Adipose tissue (tissue), 3 donors: ENCODE results near the gene SYF2. TPM values are rescaled to one million over a fixed set of nuclear protein-coding genes. Genes with fewer than 3 reads are reported as not detected.
"Not testable (repeated sequence)": the region's sequence is repeated elsewhere in the genome, so short reads cannot be mapped to it uniquely, and the experiment has no call there.

Source experiments
- H3K27ac ChIP-seq: one replicate; pipeline ENCODE4 v1.5.1; 2013; ENCODE audit warnings: low read depth, low read length
- WGBS, 3 donors: extraction: QIAGEN DNeasy Blood & Tissue Kit; methylation state at CpG; one replicate each; pipeline ENCODE4 v1.1.7; 2013; 5-methylcytosine and 5-hydroxymethylcytosine counted together
- polyA plus RNA-seq, 3 donors: library from polyadenylated mRNA; stranded (reverse); fragments of 200-250 nt; gene quantifications; one replicate each; pipeline ENCODE4 v1.2.3, GENCODE V29; 2013
- donor health status: healthy with polysubstance abuse.
- donor health status: Bipolar disorder and iron deficiency.
- donor health status: healthy.

The SYF2 gene
- polyA plus RNA-seq, 3 donors, result 43.3 to 98.3 (median 45.5) TPM

GRCh38 chr1:25247829-25248754 is 15.8 kb upstream of the SYF2 start:
- WGBS, 3 donors, result 18 to 27% (median 23%) methylated on average over 30 of the region's 30 CpGs
- H3K27ac ChIP-seq, result no peak overlapping the region

- H3K27ac ChIP-seq, result peak within 1 kb of the TSS; percentile 94
- WGBS, 3 donors, result 0 to 1% (median 0%) methylated on average over 79 of the region's 79 CpGs
Observed at GRCh38 chr1:25247024-25247828, 14.9 kb upstream of the SYF2 start, which contains the start of gene RSRP1. TSS of gene RSRP1 (minus strand) at chr1:25247454. CDS start at chr1:25246963, 491 bp downstream.

DNA sequence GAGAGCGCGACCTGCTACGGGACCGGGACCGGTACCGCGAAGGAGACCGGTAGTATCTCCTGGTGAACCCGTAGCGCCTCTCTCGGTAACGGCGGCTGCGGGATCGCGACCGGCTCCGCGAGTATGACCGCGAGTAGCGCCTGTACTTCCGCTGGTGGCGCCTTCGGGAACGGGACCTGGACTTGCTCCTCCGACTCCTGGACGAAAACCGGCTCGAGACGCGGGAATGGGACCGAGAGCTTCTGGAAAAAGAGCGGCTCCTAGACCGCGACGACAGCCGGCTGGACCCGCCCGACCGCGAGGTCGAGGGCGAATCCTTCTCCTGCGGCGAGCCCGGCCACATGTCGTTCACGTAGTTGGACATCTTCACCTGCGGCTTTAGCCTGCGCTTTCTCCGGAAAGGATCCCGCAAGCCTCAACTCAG is 14.3 kb upstream of the SYF2 start:
- WGBS, 3 donors, result 0% methylated on average over 53 of the region's 53 CpGs
- peak overlapping the region; percentile 94 for H3K27ac ChIP-seq

- H3K27ac ChIP-seq, result no peak overlapping the region
- WGBS, 3 donors, result 10 to 23% (median 23%) methylated on average over 30 of the region's 30 CpGs
Observed at GRCh38 chr1:25245809-25246599, 13.7 kb upstream of the SYF2 start.

- WGBS, 3 donors, result 53 to 81% (median 74%) methylated on average over 5 of the region's 5 CpGs
- H3K27ac ChIP-seq, result no peak overlapping the region
Observed at GRCh38 chr1:25245393-25245792, 13.1 kb upstream of the SYF2 start.

GRCh38 chr1:25243907-25244306 is 11.6 kb upstream of the SYF2 start:
- 53 to 65% (median 56%) methylated on average over 6 of the region's 6 CpGs for WGBS, 3 donors
- no peak overlapping the region for H3K27ac ChIP-seq

DNA sequence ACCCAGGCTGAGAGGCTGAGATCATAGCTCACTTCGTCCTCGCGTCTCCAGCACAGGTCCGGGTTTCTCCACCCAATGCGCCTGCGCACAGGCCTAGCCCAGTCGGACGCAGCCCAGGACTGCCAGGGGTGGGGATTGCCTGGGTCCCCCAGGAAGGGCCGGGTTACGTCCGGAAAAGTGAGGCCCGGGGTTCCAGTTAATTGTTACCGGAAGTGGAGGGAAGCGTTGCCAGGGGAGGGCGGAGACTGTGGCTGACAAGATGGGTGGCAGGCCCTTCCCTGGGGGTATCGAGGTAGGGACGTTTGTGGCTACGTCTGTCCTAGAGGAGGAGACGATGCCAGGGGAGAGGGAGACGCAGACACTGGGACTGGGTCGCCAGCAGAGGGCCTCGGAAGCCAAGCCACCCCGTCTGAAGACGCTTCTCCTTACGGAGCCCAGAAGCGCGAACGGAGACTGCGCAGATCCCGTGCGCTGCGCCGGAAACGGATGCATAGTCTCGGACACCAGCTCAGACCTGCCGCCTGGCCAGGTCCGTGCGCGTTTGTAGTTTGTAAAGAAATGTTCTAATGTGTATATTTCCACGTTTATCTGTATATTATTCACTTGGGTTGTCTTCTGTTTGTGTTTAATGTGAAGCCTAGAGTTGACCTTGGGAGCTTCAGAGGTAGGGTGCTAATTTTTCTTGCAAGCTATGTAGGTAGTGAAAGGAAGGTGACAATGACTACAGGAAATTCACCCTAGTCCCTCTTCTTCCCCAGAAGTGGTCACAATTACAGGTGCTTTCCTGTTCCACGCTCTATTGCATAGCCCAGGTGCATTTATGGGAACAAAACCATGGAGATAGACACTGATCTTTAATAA is 7.6 kb upstream of the SYF2 start:
- 1% methylated on average over 40 to 41 of the region's 41 CpGs for WGBS, 3 donors
- H3K27ac ChIP-seq, result peak overlapping the region; percentile 57

DNA sequence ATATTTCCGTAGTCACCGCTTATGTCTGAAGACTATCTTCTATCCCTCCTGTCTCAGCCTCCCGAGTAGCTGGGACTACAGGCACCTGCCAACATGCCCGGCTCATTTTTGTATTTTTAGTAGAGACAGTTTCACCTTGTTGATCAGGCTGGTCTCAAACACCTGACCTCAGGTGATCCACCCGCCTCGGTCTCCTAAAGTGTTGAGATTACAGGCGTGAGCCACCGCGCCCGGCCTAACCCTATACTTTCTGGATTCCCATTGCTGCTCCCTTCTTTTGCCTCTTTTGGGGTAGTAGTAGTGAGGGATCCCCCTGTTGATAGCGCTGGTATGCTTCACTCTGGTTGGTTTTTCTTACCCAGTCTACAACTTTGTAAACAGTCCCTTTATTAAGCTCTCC is 5.7 kb upstream of the SYF2 start:
- WGBS, 3 donors, result 88 to 96% (median 94%) methylated on average over 11 of the region's 11 CpGs
- no peak overlapping the region for H3K27ac ChIP-seq

DNA sequence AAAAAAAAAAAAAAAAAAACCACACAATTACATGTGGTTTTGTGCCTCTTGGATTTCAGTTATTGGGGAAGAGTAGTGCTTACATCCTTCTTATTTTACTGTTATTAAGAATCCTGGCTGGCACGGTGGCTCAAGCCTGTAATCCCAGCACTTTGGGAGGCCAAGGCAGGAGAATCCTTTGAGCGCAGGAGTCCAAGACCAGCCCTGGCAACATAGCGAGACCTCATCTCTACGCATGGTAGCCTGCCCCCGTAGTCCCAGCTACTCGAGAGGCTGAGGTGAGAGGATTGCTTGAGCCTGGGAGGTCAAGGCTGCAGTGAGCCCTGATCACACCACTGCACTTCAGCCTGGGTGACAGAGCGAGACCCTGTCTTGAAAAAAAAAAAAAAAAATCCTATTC is 4.0 kb upstream of the SYF2 start:
- WGBS, 3 donors, result 89 to 93% (median 91%) methylated on average over 7 of the region's 7 CpGs
- H3K27ac ChIP-seq, result not testable (repeated sequence)

- WGBS, 3 donors, result 95 to 99% (median 96%) methylated on average over 10 of the region's 10 CpGs
- H3K27ac ChIP-seq, result not testable (repeated sequence)
Observed at GRCh38 chr1:25235411-25235810, 3.1 kb upstream of the SYF2 start.

DNA sequence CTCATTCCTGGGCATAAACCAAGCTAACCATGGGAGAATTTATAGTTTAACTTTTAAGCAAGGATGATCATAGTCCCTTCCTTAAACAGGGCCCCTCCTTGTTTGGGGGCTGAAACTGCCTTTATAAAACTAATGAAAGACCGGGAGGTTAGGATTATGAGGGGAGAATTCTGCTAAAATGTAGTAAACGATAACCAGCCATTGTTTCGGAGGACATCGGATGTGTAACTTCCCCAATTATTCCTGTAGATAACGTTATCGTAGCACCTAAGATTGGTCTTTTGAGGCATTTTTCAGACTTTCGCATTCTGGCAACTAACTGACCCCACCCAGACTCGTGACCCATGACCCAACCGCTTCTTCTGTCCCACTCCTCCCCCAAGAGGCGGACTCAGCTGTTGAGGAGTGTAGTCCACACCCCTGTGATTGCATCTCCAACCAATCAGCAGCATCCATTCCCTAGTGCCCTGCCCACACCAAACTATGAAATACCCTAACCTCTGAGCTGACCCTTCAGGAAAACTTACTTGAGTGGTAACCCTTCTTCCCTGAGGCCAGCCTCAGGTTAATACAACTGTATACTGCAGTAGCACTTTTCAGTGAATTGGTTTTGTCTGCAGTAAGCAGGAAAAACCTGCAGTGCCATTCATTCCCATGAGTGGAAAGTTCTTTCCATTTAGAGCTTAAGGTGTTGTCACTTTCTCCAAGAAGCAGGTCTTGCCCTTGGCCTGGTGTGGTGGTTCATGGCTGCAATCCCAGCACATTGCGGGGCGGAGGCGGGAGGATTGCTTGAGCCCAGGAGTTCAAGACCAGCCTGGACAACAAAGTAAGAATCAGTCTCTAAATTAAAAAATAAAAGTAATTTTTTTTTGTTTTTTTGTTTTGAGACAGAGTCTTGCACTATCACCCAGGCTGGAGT is 823 bp upstream of the SYF2 start:
- WGBS, 3 donors, result 23 to 24% (median 23%) methylated on average over 13 of the region's 13 CpGs
- H3K27ac ChIP-seq, result peak overlapping the region; percentile 88

DNA sequence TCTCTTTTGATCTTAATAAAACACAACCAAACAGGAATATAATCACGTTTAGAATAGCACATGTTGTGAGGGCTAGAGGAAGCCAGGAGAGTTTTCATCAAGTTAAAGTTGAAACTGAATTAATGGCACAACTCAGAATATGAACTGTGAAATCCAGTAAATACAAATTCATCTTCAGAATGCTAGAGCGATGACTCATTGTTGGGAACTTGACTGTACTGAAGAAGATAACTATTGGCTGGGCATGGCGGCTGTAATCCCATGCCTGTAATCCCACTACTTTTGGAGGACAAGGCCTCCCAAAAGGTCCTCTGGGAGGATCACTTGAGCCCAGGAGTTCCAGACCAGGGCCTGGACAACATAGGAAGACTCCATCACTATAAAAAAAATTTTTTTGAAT is 8.8 kb downstream of the SYF2 start:
- H3K27ac ChIP-seq, result no peak overlapping the region
- WGBS, 3 donors, result 75 to 88% (median 85%) methylated on average over 3 of the region's 3 CpGs

GRCh38 chr1:25222606-25223005 is 9.7 kb downstream of the SYF2 start:
- 85 to 95% (median 90%) methylated on average over 4 of the region's 4 CpGs for WGBS, 3 donors

GRCh38 chr1:25220666-25221065 is 11.6 kb downstream of the SYF2 start:
- H3K27ac ChIP-seq, result no peak overlapping the region
- WGBS, 3 donors, result 87 to 89% (median 88%) methylated on average over 3 of the region's 3 CpGs

More at GRCh38 chr1:25222606-25223005, 9.7 kb downstream of the SYF2 start:
- no peak overlapping the region for H3K27ac ChIP-seq

- WGBS, 3 donors, result 91 to 95% (median 93%) methylated on average over 9 of the region's 9 CpGs
- H3K27ac ChIP-seq, result no peak overlapping the region
Observed at GRCh38 chr1:25219661-25220251, 12.5 kb downstream of the SYF2 start.

DNA sequence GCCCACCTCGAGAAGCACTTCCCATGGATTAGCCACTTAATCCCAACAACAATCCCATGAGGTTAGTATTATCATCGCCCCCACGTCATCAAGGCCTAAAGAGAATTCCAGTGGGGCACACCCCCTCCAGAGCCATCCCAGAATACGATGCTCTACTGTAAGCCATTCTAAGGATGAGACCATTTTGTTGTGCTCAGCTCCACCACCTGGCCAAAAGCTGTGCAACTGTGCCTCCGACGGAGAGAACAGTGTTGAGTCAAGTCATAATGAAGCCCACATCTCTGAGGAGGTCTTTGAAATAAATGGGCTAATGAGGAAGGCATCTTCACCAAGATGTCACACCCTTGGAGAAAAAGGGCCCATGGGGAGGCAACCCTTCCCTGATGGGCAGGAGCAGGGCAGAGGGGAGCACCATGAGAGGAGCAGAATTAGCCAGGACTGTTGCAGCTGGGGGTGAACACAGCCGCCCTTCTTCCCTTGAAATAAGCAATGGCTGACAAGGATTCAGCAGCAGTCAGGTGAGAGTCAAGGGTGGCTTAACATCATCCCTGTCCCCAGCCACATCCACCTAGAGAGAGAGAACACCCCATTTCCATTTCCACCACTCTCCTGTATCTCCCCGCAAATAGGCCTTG is 14.6 kb downstream of the SYF2 start:
- no peak overlapping the region for H3K27ac ChIP-seq
- 84 to 86% (median 84%) methylated on average over 8 of the region's 8 CpGs for WGBS, 3 donors
